ENCODE results near the gene SLC6A3.

GRCh38 chr5:1385395-1386273 is 59.6 kb downstream of the SLC6A3 start:
- no peak for TF ChIP-seq CTCF (IDR thresholded peaks at IDR 0.05 in 4 of 5, conservative IDR thresholded peaks at IDR 0.05 in 1 of 5)
- peak; percentile 43 to 48 for TF ChIP-seq POLR2A (IDR thresholded peaks at IDR 0.05)
